ENCODE data around the gene IGF2BP3.
"Not testable (repeated sequence)": the region's sequence is repeated elsewhere in the genome, so short reads cannot be mapped to it uniquely, and the experiment has no call there.

Gene IGF2BP3

DNA sequence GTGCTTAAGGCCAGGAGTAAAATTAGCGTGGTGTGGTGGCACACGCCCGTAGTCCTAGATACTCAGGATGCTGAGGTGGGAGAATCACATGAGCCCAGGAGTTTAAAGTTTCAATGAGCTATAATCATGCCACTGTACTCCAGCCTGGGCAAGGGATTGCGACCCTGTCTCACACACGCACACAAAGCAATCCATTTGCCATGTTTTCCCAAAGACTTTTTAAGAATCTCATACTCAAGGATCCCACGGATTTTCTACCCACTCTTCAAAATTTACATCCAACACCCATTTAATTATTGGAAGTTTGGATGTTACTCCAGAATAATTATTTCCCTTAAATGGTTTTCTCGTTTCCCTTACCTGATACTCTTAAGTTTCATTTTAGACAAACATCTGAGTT lies 47.9 kb downstream of the IGF2BP3 start:
- DNase-seq (ENCODE audit: low spot score) = no peak

DNA sequence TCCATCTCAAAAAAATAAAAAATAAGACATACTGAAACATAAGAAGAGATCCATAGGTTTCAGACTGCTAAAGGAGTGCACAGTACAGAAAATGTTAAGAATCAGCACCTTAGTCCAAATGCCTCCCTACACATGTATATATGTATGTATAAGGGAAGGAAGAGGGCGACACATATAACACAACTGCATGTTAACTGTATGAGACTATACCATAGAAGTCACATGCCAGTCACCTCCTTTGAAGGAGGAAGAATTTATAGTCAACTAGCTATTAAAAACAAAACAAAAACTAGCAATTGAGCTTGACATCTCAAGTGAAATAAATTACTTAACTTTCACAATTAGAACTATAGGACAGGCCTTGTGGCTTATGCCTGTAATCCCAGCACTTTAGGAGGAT lies 50.4 kb downstream of the IGF2BP3 start:
- no peak for DNase-seq (ENCODE audit: low spot score)

DNA sequence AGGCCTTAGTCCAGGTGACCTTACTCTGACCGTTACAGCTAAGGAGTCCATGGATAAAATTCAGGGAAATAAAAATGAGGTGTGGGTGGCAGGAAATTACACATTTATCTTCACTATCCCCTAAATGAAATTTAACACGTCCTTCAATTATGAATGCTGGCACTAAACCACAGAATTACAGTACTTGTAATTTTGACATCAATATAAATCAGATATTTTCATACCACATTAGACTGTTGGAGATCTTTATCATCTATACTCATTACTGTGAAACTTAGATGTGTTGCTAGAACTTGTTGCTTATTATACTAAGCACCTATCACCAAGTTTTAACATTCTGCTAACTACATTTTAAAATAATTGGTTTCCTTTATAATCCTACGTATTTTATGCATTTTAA lies 51.1 kb downstream of the IGF2BP3 start:
- DNase-seq (ENCODE audit: low spot score) = no peak

DNA sequence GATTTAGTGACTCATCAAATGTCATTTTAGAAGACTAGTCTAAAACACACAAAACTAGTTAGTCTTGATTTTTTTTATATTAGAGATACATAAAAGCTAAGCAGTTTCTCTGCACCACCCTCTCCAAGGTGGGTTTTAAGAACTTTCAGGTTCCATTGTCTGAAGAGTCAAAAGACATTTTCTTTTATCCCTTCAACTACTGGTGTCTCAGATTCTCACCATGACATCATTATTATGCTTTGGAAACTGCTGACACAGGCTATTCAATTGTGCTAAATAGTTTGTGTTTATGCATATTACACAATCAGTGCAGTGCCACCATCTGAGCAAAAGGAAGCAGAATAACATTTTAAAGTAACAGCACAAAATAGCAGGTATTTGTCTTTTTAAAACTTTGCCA lies 52.2 kb downstream of the IGF2BP3 start:
- DNase-seq (ENCODE audit: low spot score) = no peak

DNA sequence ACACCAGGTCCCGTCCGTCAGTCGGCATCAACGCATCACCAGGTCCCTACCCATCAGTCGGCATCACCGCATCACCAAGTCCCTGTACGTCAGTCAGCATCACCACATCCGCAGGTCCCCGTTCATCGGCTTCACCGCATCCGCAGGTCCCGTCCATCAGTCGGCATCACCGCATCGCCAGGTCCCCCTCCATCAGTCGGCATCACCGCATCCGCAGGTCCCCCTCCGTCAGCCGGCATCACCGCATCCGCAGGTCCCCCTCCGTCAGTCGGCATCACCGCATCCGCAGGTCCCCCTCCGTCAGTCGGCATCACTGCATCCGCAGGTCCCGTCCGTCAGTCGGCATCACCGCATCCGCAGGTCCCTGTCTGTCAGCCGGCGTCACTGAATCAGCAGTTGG lies 55.1 kb downstream of the IGF2BP3 start:
- no peak for DNase-seq (ENCODE audit: low spot score)

DNA sequence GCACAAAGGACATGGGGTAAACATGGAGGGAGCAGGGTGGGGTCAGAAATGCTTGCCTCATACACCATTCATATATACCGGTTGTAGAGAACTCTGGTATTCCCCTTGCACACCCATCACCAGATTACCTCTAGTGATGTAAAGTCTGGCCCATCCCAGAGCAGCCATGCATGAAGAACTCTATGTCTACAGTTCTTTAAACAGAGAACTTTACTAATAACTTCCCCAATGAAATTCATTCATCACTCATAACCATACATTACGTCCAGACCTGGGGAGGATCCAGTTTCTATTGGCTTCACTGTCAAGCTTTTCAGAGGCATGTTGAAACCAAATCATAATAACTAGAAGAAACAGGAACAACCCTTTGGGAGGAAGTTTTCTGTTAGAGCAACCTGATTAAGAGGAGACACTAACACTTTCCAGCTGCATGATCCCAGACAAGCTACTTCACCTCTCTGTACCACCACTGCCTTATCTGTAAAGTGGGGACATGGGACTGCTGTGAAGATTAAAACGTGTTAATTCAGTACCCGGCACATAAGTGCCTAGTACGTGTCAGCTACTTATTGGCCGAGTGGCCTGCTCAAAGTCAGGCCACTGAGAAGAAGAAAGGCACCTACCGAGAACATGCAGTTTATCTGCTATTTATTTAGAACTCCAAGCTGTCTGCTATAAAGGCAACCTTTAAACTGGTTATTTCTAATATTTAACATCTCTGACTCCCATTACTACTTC lies 59.7 kb downstream of the IGF2BP3 start:
- DNase-seq (ENCODE audit: low spot score) = no peak

DNA sequence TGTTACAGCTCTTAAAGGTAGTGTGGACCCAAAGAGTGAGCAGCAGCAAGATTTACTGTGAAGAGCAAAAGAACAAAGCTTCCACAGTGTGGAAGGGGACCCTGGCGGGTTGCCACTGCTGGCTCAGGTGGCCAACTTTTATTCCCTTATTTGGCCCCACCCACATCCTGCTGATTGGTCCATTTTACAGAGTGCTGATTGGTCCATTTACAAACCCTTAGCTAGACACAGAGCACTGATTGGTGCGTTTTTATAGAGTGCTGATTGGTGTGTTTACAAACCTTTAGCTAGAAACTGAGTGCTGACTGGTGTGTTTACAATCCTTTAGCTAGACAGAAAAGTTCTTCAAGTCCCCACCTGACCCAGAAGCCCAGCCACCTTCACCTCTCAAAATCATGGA lies 63.7 kb downstream of the IGF2BP3 start:
- DNase-seq (ENCODE audit: low spot score) = not testable (repeated sequence)

DNA sequence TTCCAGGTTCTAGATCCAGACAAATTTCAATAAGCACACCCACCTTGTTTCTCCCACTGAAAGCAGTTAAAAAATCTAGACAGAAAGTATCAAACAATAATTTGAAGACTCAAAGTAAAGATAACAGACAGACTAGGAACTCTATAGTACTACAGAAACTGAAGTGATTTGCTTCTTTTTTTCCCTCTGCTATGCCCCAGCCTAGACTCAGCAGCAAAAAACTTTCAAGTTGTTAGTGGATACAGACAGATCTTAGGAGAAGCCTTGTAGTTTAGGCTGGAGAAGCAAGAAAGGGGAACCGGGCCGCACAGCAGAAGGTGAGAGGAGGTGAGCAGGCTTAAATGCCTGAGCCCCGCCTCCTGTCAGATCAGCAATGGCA lies 65.1 kb downstream of the IGF2BP3 start:
- DNase-seq (ENCODE audit: low spot score) = no peak

DNA sequence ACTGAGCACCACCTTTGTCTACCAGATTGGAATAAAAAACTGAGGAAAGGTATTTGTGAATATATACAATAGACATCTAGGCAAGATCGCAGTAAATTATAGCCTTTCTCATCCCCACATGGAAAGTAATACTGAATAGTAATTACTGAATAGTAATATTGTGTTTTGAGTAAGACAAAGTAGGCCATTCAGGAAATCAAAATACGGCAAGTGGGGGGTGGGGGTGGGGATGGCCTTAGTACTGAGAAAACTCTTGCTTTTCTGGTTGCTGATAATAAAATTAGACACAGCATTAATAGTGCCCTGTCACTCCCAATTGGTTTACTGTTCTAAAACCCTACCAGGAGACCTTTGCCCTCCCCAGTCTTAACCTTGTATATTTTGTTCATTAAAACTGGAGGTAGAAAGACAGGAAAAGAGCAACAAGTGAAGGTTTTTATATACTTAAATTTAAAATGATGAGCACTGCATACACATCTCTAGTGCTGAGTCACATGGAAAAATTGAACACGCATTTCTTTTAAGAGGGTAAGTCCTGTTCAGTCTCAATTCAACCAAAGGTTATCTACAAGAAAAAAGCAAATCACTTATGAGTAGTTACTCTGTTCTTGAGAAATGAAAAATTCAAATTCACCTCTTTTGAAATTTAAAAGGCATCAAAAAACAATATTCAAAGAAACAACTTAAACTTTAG lies 65.6 kb downstream of the IGF2BP3 start:
- no peak for DNase-seq (ENCODE audit: low spot score)

DNA sequence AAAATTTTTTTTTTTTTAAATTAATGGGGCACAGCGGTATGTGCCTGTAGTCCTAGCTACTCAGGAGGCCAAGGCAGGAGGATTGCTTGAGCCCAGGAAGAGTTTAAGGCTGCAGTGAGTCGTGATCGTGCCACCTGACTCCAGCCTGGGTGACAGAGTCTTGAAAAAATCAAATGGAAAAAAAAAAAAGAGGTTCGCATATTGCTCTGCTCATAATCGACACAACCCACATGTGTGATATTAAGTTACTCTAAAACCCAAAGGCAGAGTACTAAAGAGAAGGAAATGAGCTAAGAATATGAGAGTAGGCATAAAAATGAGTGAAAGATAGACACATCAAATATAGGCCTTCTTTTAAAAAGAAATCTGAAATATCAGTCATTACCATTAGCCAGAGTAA lies 66.3 kb downstream of the IGF2BP3 start:
- no peak for DNase-seq (ENCODE audit: low spot score)

DNA sequence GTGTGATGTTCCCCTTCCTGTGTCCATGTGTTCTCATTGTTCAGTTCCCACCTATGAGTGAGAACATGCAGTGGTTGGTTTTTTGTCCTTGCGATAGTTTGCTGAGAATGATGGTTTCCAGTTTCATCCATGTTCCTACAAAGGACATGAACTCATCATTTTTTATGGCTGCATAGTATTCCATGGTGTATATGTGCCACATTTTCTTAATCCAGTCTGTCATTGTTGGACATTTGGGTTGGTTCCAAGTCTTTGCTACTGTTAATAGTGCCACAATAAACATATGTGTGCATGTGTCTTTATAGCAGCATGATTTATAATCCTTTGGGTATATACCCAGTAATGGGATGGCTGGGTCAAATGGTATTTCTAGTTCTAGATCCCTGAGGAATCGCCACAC lies 72.2 kb downstream of the IGF2BP3 start:
- not testable (repeated sequence) for DNase-seq (ENCODE audit: low spot score)

DNA sequence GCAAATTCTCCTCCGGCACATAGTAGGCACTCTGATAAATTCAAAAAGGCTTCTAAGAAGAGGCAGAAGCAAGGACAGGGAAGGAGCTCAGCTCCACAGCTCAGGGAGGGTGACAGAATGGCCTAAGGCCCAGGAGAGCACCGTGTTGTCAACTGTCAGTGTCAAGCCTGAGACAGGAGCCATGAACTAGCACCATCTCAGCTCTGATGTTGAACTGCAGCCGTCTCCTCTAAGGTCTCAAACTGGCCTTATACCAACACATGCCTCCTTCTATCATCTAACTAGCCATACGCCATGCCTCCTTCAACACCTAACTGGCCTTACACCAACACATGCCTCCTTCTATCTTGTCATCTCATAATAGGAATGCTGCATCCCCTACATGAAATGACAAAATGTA lies 73.0 kb downstream of the IGF2BP3 start:
- no peak for DNase-seq (ENCODE audit: low spot score)

DNA sequence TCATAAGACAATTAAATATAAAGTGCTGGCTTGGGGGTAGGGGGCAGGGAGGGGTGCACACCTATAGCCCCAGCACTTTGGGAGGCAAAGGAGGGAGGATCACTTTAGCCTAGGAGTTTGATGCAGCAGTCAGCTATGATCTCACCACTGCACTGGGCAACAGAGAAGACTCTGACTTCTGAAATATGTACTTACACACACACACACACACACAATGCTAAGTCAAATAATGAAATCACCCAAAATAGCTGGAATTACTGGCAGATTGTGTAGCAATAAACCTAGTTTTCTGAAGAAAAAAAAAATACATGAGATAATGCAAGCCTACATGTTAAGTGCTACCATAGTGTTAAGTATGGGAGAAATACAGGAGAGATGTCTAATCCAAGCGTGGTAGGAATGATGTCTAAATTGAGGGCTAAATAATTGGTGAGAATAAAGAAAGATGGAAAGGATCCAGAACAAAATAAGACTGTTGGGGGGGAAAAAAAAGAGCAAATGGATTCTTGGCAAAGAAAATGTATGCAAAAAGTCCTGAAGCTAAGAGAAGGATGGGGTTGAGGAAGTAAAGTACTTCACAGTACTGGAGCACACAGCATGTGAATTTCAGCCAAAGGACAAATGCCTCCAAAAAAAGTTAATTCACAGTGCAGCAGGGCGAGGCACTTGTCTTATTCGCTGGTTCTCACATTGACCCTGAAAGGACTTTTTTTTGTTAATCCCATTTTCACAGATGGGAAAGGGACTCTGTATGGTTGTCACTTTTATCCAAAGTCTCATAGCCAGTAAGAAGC lies 73.9 kb downstream of the IGF2BP3 start:
- DNase-seq (ENCODE audit: low spot score) = no peak

DNA sequence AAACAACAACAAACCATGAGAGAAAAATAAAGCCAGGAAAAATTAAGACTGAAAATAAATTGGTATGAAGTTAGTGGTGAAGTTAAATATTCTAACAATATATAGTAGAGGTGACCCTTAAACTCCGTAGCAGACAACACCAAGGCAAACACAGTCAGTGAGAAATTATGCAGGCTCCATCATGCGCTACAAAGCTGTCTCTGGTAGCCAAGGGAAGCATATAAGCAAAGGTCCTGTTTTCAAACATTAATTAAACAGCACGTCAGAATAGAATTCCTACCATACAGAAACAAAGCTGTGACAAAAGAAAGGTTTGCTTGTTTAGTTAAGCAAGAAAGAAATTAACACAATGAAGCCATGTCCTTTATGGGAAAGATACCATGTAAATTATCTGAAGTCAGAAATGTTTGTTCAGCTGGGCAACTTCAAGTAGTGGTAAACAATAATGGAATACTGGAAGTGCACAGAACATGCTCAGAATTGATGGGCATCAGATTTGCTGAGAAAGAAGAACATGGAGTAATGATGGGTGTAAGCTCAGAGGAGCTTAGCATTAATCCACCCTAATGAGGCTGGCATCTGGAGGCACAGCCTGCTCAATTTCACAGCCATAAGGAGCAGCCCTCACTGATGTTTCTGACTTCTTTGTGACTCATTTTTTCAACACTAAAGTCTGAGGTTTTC lies 75.7 kb downstream of the IGF2BP3 start:
- DNase-seq (ENCODE audit: low spot score) = peak; percentile 18

DNA sequence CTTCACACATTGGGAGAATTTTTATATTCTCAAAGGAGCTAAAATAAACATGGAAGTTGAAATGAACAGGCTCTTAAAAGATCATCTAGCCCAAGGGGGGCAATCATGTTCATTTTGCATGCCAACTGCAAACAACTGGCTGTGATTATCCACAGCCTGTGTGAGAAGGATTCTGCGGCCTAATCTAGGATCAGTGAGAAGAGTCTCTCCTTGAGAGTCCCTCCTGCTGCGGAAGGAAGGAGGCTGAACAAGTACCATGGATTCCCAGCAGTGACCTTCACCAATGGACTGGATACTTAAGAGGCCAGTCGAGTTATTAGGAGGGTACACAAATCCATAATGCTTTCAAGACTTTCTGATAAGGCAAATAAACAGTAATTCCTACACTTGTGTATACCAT lies 76.7 kb downstream of the IGF2BP3 start:
- no peak for DNase-seq (ENCODE audit: low spot score)

DNA sequence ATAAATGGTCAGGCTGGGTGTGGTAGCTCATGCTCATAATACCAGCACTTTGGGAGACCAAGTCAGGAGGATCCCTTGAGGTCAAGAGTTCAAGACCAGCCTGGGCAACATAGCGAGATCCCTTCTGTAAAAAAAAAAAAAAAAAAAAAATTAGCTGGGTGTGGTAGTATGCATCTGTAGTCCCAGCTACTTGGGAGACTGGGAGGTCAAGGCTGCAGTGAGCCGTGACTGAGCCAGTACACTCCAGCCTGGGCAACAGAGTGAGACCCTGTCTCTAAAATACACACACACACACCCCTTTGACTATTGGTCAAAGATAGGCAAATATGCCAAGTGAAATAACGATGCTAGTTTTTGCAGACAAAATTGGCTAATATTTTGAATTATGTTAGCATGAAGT lies 80.6 kb downstream of the IGF2BP3 start:
- no peak for DNase-seq (ENCODE audit: low spot score)

DNA sequence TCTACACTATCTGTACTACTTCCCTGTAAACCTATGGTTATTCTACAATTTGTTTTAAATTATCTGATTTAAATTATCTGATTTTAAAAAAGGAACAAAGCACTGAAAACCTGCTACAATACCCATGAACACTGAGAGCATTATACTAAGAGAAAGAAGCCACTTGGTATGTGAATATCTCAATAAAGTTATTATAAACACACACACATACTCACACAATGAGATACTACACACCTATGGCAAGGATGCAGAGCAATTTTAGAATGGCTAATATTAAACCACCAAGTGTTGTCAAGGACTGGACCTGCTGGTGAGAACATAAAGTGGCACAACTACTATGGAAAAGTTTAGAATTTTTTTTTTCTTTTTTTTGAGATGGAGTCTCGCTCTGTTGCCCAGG lies 82.7 kb downstream of the IGF2BP3 start:
- no peak for DNase-seq (ENCODE audit: low spot score)

DNA sequence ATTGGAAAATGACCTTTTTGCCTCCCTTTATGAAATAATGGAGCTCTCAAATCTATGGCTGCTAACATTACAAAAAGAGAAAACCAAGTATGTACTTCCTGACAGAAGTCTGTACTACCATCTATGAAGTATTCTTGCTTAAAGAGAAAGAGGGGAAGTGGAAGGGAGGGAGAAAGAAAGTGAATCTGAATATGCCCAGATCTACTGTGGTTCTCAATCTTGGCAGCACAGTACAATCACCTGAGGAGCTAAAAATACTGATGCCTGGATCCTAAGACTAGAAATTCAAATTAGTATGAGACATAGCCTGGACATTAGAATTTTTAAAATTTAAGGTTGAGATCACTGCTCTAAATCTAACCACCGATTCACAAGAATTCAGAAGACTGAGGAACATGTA lies 85.2 kb downstream of the IGF2BP3 start:
- no peak for DNase-seq (ENCODE audit: low spot score)

DNA sequence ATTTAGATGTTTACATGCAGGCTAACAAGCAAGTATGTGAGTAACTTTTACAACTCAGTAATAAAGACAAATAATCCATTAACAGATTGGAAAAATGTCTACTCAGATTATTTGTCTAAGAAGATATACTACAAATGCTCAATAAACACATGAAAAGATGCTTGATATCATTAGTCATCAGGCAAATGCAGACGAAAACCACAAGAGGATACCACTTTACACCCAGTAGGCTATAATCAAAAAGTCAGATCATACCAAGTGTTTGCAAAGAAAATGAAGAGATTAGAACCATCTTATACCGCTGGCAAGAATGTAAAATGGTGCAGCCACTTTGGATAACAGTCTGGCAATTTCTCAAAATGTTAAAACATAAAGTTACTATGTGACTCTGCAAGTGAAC lies 87.1 kb downstream of the IGF2BP3 start:
- no peak for DNase-seq (ENCODE audit: low spot score)

DNA sequence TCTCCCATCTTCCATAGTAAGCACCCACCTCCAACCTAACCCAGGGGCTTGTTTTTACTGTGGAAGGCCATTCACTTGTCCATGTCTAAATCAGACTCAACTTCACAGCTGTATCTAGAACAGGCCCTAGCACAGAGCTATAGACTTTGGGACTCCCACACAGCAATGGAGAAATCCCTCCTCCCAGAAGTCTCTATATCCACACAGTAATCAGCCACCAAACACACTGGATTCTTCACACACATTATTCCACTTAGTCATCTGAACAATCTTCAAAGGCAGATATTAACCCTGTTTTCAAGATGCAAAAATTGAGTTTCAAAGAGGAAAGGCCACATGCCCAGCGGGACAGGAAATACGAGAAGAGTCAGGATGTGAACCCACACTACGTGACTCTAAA lies 89.3 kb downstream of the IGF2BP3 start:
- no peak for DNase-seq (ENCODE audit: low spot score)

DNA sequence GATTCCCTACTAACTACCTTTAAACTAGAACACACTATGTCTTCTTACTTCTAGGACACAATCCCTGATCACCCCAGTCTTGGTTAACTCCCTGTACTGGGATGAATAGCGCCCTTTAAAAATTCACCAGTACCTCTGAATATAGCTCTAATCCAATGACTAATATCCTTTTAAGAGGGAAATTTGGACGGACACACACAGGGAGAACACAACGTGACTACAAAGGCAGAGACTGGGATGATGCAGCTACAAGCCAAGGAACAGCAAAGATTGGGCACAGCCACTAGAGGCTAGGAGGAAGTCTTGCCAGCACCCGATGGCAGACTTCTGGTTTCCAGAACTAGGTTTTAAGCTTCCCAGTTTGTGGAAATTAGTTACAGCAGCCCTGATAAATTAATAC lies 89.7 kb downstream of the IGF2BP3 start:
- DNase-seq (ENCODE audit: low spot score) = no peak

DNA sequence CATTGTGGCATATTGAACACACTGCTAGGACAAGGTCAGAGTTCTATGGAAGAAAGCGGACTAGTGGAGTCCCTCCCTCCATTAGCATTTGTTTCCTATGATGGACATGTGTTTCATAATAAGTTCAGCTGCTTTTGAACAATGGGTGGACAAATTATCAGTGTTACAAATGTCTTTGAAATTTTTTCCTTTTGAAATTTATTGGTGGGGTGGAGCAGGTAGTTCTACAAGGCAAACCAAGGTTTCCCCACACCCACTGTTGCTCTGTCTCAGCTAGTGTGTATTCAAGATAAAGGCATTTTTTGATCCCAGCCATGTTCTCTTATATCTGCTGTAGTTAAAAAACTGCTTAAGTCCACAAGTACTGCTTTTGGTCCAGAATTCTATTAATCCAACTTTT lies 91.3 kb downstream of the IGF2BP3 start:
- DNase-seq (ENCODE audit: low spot score) = no peak

DNA sequence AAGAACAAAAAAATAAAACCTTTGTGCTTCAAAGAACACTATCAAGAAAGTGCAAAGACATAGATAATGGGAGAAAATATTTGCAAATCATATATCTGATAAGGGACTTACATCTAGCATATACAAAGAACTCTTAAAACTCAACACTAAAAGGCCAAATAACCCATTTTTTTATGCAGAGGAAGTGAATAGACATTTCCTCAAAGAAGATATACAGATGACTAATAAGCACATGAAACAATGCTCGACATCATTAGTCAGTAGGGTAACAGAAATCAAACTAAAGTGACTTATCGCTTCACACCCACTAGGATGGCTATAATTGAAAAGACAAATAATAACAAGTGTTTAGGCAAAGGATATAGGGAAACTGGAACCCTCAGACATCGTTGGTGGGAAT lies 93.2 kb downstream of the IGF2BP3 start:
- no peak for DNase-seq (ENCODE audit: low spot score)

Data from Ammon's horn (tissue), 1 donor.